ENCODE measurements around the gene NTM. TPM values are rescaled to one million over a fixed set of nuclear protein-coding genes. Genes with fewer than 3 reads are reported as not detected.

NTM gene
- total and polyA plus RNA-seq, 2 of the 8 experiments (the other 6 are each of a cell fraction or from before 2014, with no cell fraction given), result 13.4 to 20.0 TPM

DNA sequence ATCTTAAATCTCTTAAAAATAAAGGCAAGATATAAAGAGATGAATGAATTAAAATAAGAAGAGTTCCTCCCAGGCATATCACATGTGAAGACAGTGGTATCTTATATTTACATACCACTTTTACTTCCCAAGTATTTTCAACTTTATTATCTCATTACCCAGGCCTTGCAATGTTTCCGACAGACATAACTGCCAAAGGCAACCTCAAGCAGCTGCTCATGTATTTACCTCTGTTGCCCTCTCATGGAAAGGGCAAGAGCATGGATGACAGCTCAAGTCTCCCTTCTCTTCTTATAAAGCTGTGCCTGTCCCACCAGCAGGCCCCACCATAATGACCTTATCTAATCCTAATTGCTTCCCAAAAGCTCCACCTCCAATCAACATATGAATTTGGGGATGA lies 894.2 kb downstream of the NTM start:
- Histone ChIP-seq H2BK120ac (replicated peaks; ENCODE audit: low read depth, low read length) (no peak overlapping the region), H3K18ac (ENCODE audit: extremely low read depth, low read length) (no peak overlapping the region), H3K23ac (ENCODE audit: insufficient read length) (no peak overlapping the region), H2BK20ac (ENCODE audit: low read length) (no peak overlapping the region), H3K9ac (replicated peaks in 1 of 4; ENCODE audit: extremely low read depth in 1 of 4, low read depth in 3 of 4, low read length in 3 of 4) (no peak overlapping the region), H3K79me1 (ENCODE audit: low read depth, low read length) (no peaks in the 10 kb centered on the region), H3K27me3 (replicated peaks in 1 of 4; ENCODE audit: control insufficient read depth in 3 of 4, extremely low read depth in 1 of 4, insufficient read depth in 3 of 4, low read length in 3 of 4) (no peaks in the 10 kb centered on the region), H4K8ac (ENCODE audit: extremely low read depth, insufficient read depth, low read length) (no peak overlapping the region), H3K56ac (replicated peaks; ENCODE audit: insufficient read length, low read depth, low read length) (no peak overlapping the region), H4K5ac (ENCODE audit: insufficient read length, low read depth, low read length) (no peak overlapping the region), H2AK5ac (ENCODE audit: low read depth, low read length) (no peak overlapping the region), H4K91ac (replicated peaks; ENCODE audit: insufficient read length, low read length) (no peak overlapping the region), H3K27ac (ENCODE audit: low read depth, low read length) (no peak overlapping the region), H3K4ac (replicated peaks; ENCODE audit: insufficient read length, low read depth, low read length) (no peak overlapping the region), H3K79me2 (ENCODE audit: control insufficient read depth in 1 of 2, insufficient read depth in 2 of 2, low read length in 2 of 2) (no peaks in the 10 kb centered on the region), H3K4me1 (replicated peaks in 1 of 4; ENCODE audit: control insufficient read depth in 3 of 4, insufficient read depth in 4 of 4, low read length in 3 of 4) (no peaks in the 10 kb centered on the region; a peak in 2 of 7 replicates), H3K9me3 (ENCODE audit: insufficient read depth in 2 of 2, low read depth in 1 of 2, low read length in 1 of 2) (no peaks in the 10 kb centered on the region), H3K36me3 (ENCODE audit: control insufficient read depth in 2 of 4, insufficient read depth in 4 of 4, low read length in 3 of 4) (no peaks in the 10 kb centered on the region), H3K4me2 (ENCODE audit: insufficient read depth in 1 of 2, low read depth in 2 of 2, low read length in 2 of 2) (no peak overlapping the region), H3K4me3 (ENCODE audit: extremely low read depth in 1 of 4, insufficient read depth in 2 of 4, low read depth in 3 of 4, low read length in 4 of 4) (no peak overlapping the region), H2AFZ (ENCODE audit: low read length) (no peak overlapping the region), H3K14ac (ENCODE audit: insufficient read length) (no peak overlapping the region), H3K23me2 (ENCODE audit: low read depth, low read length) (no peaks in the 10 kb centered on the region; the same call in 1 of the 2 replicates), H2BK15ac (ENCODE audit: low read length) (no peak overlapping the region), H2BK5ac (ENCODE audit: low read depth, low read length) (no peak overlapping the region), H4K20me1 (replicated peaks in 1 of 2; ENCODE audit: control insufficient read depth in 1 of 2, insufficient read depth in 2 of 2, low read length in 2 of 2) (no peaks in the 10 kb centered on the region), H2BK12ac (ENCODE audit: low read depth, low read length) (no peak overlapping the region)
- no peak for DNase-seq (ENCODE audit: low read depth in 1 of 2, low spot score in 2 of 2)
- TF ChIP-seq FOSL1 (IDR thresholded peaks at IDR 0.05; ENCODE audit: insufficient read depth, low read depth, low read length) (no peak), RAD21 (IDR thresholded peaks at IDR 0.05 in 1 of 2, conservative IDR thresholded peaks at IDR 0.05 in 1 of 2; ENCODE audit: low read depth in 2 of 2, low read length in 2 of 2) (0 out of 4 replicates have a peak, but pooled peaks of 1 of the 2 experiments have one; percentile 15)
- FAIRE-seq, result no peak
- 93% methylated on average over 1 of the region's 1 CpG; no CpG with 5 or more reads in 1 of the 2 experiments for WGBS, 2 experiments (ENCODE audit: extremely low coverage in 1 of 2, insufficient coverage in 1 of 2, insufficient read length in 1 of 2, insufficient replicate concordance in 2 of 2, low coverage in 1 of 2, low lambda C conversion rate in 2 of 2, missing lambda C conversion rate in 1 of 2)
- POLR2A ChIA-PET (ENCODE audit: partially characterized antibody), result no interaction called here
- CTCF ChIA-PET (ENCODE audit: partially characterized antibody), result interaction anchor here (1.4 kb wide), 1 partner anchor 36 kb away, joined by 3 read pairs; no protein-coding TSS in a partner anchor
